Measurements from ENCODE around the gene MYH11. TPM values are rescaled to one million over a fixed set of nuclear protein-coding genes. Genes with fewer than 3 reads are reported as not detected.

Gene MYH11
- total RNA-seq, 1 donor from 2014 or later: 0.07 TPM

GRCh38 chr16:15708997-15709396, 147.8 kb downstream of the MYH11 start:
- Histone ChIP-seq H3K27me3 (no peaks in the 10 kb centered on the region), H3K36me3 (no peaks in the 10 kb centered on the region), H3F3A (ENCODE audit: low read depth) (no peaks in the 10 kb centered on the region), H3K27ac (no peak overlapping the region), H3K4me1 (no peaks in the 10 kb centered on the region), H3K79me2 (ENCODE audit: low read depth) (no peaks in the 10 kb centered on the region), H4K20me1 (ENCODE audit: low read depth) (no peaks in the 10 kb centered on the region), H3K9ac (no peak overlapping the region), H3K4me3 (no peak overlapping the region), H2AFZ (replicated peaks) (no peak overlapping the region), H3K4me2 (no peak overlapping the region), H3K9me3 (ENCODE audit: low read depth) (no peaks in the 10 kb centered on the region)
- H3K9me3 Mint-ChIP-seq: no peaks in the 10 kb centered on the region
- no peak for TF ChIP-seq CTCF (IDR thresholded peaks at IDR 0.05)
- TF ChIP-seq EZH2 (IDR thresholded peaks at IDR 0.05): no peak
- no peak for TF ChIP-seq EZH2phosphoT487 (IDR thresholded peaks at IDR 0.05)
- H3K4me1 Mint-ChIP-seq: peaks cover 3% of the 10 kb centered on the region
- no peak overlapping the region for H3K27ac Mint-ChIP-seq
- H3K4me3 Mint-ChIP-seq: no peak overlapping the region
- DNase-seq (ENCODE audit: low spot score): no peak
- peaks cover 3% of the 10 kb centered on the region for H3K36me3 Mint-ChIP-seq
- H3K27me3 Mint-ChIP-seq (ENCODE audit: insufficient read depth, low read depth): peaks cover 4% of the 10 kb centered on the region

DNA sequence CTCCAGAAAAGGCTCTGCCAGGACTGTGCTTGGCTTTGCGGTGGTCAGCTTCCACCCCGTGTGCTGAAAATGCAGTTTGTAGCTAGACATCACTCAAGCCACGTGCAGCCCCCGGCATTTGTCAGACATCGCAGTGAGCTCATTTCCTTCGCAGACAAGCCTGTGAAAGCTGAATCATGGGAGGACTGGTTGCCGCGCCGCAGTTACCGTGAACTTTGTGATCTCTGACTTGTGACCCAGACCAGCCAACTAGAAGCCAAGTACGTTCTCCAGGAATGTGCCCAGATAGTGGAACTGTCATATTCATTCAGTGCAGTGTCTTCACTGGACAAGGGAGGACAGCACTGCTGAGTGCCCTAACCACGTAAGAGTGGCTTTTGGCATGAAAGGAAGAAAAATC, 148.7 kb downstream of the MYH11 start:
- Mint-ChIP-seq H3K9me3 (no peaks in the 10 kb centered on the region), H3K36me3 (peaks cover 6% of the 10 kb centered on the region), H3K4me3 (no peak overlapping the region), H3K27ac (no peak overlapping the region), H3K4me1 (peaks cover 2% of the 10 kb centered on the region), H3K27me3 (ENCODE audit: insufficient read depth, low read depth) (peaks cover 2% of the 10 kb centered on the region)
- no peak overlapping the region for H3K4me2 ChIP-seq
- H3K36me3 ChIP-seq: no peaks in the 10 kb centered on the region
- no peak overlapping the region for H3K4me3 ChIP-seq
- H3K9me3 ChIP-seq (ENCODE audit: low read depth): no peaks in the 10 kb centered on the region
- H3K79me2 ChIP-seq (ENCODE audit: low read depth): no peaks in the 10 kb centered on the region
- no peaks in the 10 kb centered on the region for H3K27me3 ChIP-seq
- no peak overlapping the region for H3K9ac ChIP-seq
- H3K27ac ChIP-seq: no peak overlapping the region
- no peak for TF ChIP-seq EZH2phosphoT487 (IDR thresholded peaks at IDR 0.05)
- TF ChIP-seq CTCF (IDR thresholded peaks at IDR 0.05): no peak
- TF ChIP-seq EZH2 (IDR thresholded peaks at IDR 0.05): no peak
- no peak for DNase-seq (ENCODE audit: low spot score)
- H2AFZ ChIP-seq (replicated peaks): no peak overlapping the region
- H3F3A ChIP-seq (ENCODE audit: low read depth): no peaks in the 10 kb centered on the region
- no peaks in the 10 kb centered on the region for H3K4me1 ChIP-seq
- H4K20me1 ChIP-seq (ENCODE audit: low read depth): no peaks in the 10 kb centered on the region

GRCh38 chr16:15707332-15707731, 149.5 kb downstream of the MYH11 start:
- no peaks in the 10 kb centered on the region for H3K79me2 ChIP-seq (ENCODE audit: low read depth)
- H3K4me1 Mint-ChIP-seq: no peaks in the 10 kb centered on the region
- TF ChIP-seq EZH2 (IDR thresholded peaks at IDR 0.05) (no peak), EZH2phosphoT487 (IDR thresholded peaks at IDR 0.05) (no peak), CTCF (IDR thresholded peaks at IDR 0.05) (no peak)
- H3K27me3 ChIP-seq: no peaks in the 10 kb centered on the region
- peaks cover 7% of the 10 kb centered on the region for H3K36me3 Mint-ChIP-seq
- DNase-seq (ENCODE audit: low spot score): no peak
- H3K4me3 ChIP-seq: no peak overlapping the region
- no peaks in the 10 kb centered on the region for H3K4me1 ChIP-seq
- H3K27ac ChIP-seq: no peak overlapping the region
- H3K36me3 ChIP-seq: no peaks in the 10 kb centered on the region
- no peak overlapping the region for H3K4me3 Mint-ChIP-seq
- no peaks in the 10 kb centered on the region for H3K9me3 Mint-ChIP-seq
- H3K4me2 ChIP-seq: no peak overlapping the region
- H3K9me3 ChIP-seq (ENCODE audit: low read depth): no peaks in the 10 kb centered on the region
- no peak overlapping the region for H2AFZ ChIP-seq (replicated peaks)
- H3F3A ChIP-seq (ENCODE audit: low read depth): no peaks in the 10 kb centered on the region
- no peak overlapping the region for H3K27ac Mint-ChIP-seq
- peaks cover 2% of the 10 kb centered on the region for H3K27me3 Mint-ChIP-seq (ENCODE audit: insufficient read depth, low read depth)
- no peaks in the 10 kb centered on the region for H4K20me1 ChIP-seq (ENCODE audit: low read depth)
- no peak overlapping the region for H3K9ac ChIP-seq

Measured in neural progenitor cell (in vitro differentiated cells).